ENCODE results near the gene CHGA.

The CHGA gene

GRCh38 chr14:92949496-92950192 lies 26.7 kb downstream of the CHGA start:
- no peak overlapping the region for H3K4me3 ChIP-seq (ENCODE audit: low read length)

GRCh38 chr14:92950193-92950540 lies 27.2 kb downstream of the CHGA start:
- H3K4me3 ChIP-seq (ENCODE audit: low read length), result no peak overlapping the region
- no peak for TF ChIP-seq ZNF274 (IDR thresholded peaks at IDR 0.05; ENCODE audit: low read depth, low read length)

More at GRCh38 chr14:92949496-92950192, 26.7 kb downstream of the CHGA start:
- no peak for TF ChIP-seq ZNF274 (IDR thresholded peaks at IDR 0.05; ENCODE audit: low read depth, low read length)

- TF ChIP-seq ZNF274 (IDR thresholded peaks at IDR 0.05; ENCODE audit: low read depth, low read length), result no peak
- no peak overlapping the region for H3K4me3 ChIP-seq (ENCODE audit: low read length)
Measured at GRCh38 chr14:92950773-92951172, 27.8 kb downstream of the CHGA start.

- no peak overlapping the region for H3K4me3 ChIP-seq (ENCODE audit: low read length)
- TF ChIP-seq ZNF274 (IDR thresholded peaks at IDR 0.05; ENCODE audit: low read depth, low read length), result no peak
Measured at GRCh38 chr14:92951261-92951660, 28.3 kb downstream of the CHGA start.

DNA sequence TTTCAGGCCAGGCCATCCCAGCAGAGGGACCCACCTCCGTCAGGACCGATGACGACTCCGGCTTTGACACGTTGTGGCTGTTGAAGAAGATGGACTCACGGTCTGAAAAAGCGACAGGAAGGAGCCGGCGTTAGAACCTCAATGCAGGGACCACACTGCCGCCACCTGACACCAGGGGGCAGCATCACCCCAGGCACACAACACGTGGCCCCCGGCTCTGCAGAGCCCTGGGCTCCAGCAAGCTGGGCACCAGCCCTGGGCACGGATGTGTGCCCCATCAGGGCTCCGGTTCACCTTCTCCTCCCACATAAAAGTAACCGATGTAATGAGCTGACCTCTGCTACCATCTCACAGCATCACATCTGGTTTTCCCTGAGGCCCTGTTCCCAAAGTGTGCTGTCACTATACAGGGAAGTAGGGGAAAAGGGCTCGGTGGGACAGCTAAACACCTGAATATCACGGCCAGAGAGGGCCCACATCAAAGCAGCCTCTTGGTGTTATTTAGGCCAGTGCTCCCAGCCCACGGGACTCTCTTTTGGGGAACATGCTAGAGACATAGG lies 29.0 kb downstream of the CHGA start:
- H3K4me3 ChIP-seq (ENCODE audit: low read length), result no peak overlapping the region
- TF ChIP-seq ZNF274 (IDR thresholded peaks at IDR 0.05; ENCODE audit: low read depth, low read length), result no peak

DNA sequence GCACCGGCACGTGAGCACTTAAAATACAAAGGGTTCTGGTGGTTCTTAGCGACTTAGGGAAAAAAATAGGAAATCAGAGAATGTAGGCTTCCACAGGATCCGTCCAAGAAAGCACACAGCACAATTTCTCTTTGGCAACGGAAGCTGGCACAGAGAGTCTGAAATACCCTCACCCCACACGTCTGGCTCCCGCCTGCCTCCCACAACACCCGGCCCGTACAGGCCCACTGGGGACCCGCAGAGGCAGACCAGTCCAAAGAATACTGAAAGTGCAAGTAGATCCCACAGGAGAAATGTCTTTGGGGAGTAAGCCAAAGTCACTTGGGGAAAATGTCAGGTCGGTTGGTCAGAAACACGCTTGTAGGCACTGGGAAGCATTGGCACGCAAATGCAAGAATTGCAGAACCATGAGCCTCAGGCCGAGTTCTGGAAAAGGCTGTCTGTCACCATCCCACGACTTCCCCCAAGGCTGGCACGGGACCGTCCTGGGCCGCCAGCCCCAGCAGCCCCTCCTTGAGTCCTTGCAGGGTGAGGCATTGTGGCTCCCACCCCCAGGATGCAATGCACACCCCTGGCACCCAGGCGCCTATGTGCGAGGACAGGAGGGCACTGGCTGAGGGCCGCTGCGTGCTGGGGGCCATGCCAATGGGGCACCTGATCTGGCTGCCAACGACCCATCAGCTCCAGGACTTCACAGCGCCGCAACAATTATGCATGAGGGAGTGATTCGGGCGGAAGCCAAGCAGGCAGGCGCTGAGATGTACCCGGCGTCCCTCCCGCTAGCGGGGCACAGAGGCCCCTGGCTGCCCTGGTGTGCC lies 29.7 kb downstream of the CHGA start:
- no peak overlapping the region for H3K4me3 ChIP-seq (ENCODE audit: low read length)
- TF ChIP-seq ZNF274 (IDR thresholded peaks at IDR 0.05; ENCODE audit: low read depth, low read length), result no peak

GRCh38 chr14:92953526-92953925 lies 30.6 kb downstream of the CHGA start:
- no peak for TF ChIP-seq ZNF274 (IDR thresholded peaks at IDR 0.05; ENCODE audit: low read depth, low read length)
- H3K4me3 ChIP-seq (ENCODE audit: low read length), result no peak overlapping the region

DNA sequence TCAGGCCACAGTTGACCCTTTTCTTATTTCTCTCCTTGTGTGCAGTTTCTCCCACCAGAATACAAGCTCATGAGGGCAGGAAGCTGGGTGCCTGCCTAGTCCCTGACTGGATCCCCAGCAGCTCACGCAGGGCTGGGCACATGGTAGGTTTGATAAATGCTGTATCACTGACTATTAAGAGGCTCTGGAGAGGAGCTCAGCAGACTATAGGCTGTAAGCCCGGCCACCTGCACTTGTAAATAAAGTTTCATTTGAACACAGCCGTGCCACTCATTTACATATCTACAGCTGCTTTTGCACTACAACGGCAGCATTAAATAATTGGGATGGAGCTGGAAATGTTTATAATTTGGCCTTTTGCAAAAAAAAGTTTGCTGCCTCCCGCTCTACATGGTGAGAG lies 32.0 kb downstream of the CHGA start:
- no peak for TF ChIP-seq ZNF274 (IDR thresholded peaks at IDR 0.05; ENCODE audit: low read depth, low read length)
- H3K4me3 ChIP-seq (ENCODE audit: low read length), result no peak overlapping the region

GRCh38 chr14:92955381-92955780 lies 32.4 kb downstream of the CHGA start:
- TF ChIP-seq ZNF274 (IDR thresholded peaks at IDR 0.05; ENCODE audit: low read depth, low read length), result no peak
- no peak overlapping the region for H3K4me3 ChIP-seq (ENCODE audit: low read length)

- no peak overlapping the region for H3K4me3 ChIP-seq (ENCODE audit: low read length)
- TF ChIP-seq ZNF274 (IDR thresholded peaks at IDR 0.05; ENCODE audit: low read depth, low read length), result no peak
Measured at GRCh38 chr14:92956961-92957360, 34.0 kb downstream of the CHGA start.

DNA sequence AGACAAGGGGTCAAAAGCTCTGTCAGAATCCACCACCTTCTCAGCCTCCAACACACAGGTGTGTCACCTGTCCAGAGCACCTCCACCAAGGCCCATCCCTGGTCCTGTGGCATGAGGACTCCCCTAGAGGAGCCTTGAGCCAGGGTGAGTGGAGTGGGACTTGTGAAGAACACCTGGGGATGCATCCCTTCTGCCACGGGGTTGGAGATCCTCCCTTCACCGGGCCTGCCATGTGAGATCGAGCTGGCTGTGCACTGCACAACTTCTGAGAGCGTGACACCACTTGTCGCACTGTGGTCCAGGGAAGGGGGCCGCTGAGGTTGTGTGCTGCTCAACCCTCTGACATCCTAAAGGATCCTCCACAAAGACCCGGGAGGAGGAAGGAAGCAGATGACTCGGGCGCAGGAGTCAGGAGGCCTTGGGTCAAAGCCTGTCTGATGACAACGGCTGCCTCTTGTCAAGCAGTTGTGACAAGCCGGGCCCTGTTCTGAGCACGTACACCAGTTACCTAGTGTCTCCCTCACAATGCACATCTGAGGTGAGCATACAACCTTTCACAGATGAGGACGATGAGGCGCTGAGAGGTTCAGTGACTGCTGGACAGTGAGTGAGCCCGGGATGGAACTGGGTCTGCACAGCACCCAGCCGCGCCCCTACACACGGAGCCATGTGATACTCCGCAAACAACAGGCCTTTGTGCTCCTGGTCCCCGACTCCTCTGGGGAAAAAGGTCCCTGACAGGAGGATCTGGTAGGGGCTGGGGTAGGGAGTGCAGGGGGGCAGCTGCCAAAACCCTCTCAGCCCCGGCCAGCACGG lies 35.6 kb downstream of the CHGA start:
- TF ChIP-seq ZNF274 (IDR thresholded peaks at IDR 0.05; ENCODE audit: low read depth, low read length), result no peak
- H3K4me3 ChIP-seq (ENCODE audit: low read length), result no peak overlapping the region

DNA sequence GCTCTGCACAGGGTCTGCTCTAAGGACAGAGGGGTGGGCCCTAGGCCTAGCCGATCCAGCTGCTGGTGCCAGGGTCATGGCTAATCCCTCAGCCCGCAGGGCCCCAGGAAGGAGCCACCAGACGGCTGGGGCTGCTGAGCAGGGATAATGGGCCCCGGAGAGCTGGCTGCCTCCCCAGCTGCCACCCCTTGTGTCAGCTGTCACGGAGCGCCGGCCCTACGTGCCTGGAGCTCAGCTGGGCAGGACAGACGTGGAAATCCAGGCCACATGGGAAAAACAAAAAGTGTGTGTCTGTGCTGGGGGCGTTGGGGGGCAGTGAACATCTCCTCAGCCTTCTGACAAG lies 36.2 kb downstream of the CHGA start:
- TF ChIP-seq ZNF274 (IDR thresholded peaks at IDR 0.05; ENCODE audit: low read depth, low read length), result no peak
- no peak overlapping the region for H3K4me3 ChIP-seq (ENCODE audit: low read length)

DNA sequence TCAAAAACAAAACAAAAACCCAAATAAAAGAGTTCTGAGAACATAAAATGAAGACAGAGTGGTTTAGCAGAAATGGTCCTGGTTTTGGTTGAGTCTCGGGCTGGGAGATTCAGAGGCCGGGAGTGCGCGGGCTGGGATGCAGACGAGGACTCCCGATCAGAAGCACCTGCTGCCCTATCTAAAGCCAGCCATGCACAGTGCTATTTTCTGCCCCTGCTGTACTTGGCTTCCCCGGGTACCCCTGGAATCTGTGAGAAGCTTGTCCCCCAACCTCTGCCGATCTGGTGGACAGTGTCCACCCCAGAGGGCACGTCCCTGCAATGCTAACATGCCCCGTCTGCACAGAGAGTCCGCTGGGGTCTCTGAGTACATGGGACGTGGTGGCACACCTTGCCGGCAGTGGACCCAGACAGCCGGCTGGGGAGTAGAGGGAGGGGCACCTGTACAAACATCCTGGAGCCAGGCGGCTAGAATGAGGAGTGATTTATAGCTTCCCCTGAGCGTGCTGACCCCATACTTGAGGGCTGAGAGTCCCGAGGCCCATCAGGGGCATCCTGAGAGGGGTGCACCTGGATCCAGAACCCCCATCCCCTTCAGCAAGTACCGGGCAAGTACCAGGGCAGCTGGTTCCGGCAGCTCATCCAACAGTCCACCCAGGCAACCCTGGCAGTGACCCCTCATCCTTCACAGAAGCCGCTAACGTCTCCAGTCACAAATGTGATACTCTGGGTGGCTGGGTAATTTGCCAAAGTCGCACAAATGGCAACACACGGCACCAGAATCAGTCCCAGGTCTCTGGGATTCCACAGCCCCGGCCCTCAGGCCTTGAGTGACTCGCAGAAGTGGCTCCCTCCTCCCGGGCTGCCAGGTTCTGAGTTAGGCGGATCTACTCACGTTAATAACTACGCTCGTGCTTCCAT lies 37.1 kb downstream of the CHGA start:
- H3K4me3 ChIP-seq (ENCODE audit: low read length), result no peak overlapping the region
- no peak for TF ChIP-seq ZNF274 (IDR thresholded peaks at IDR 0.05; ENCODE audit: low read depth, low read length)
